Retina (tissue), 1 donor: ENCODE measurements around the gene CHP1.
A peak's percentile ranks its signal among the peaks of the same experiment; 100 is the strongest.
"Not testable (repeated sequence)": the region's sequence is repeated elsewhere in the genome, so short reads cannot be mapped to it uniquely, and the experiment has no call there.

Experiments used
- DNase-seq: peaks from one replicate; pipeline ENCODE4 v3.0.0-alpha.2; 2016

CHP1 gene

GRCh38 chr15:41258750-41259471 is 27.8 kb downstream of the CHP1 start:
- no peak for DNase-seq

- DNase-seq, result no peak
Observed at GRCh38 chr15:41259546-41260189, 28.6 kb downstream of the CHP1 start.

DNA sequence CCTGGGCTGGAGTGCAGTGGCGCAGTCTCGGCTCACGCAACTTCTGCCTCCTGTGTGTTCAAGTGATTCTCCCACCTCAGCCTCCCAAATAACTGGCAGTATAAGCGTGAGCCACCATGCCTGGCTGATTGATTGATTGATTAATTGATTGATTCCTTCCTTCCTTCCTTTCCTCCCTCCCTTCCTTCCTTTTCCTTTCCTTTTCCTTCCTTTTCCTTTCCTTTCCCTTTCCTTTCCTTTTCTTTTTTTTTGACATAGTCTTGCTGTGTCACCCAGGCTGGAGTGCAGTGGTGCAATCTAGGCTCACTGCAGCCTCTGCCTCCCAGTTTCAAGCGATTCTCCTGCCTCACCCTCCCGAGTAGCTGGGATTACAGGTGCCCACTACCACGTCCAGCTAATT is 29.9 kb downstream of the CHP1 start:
- not testable (repeated sequence) for DNase-seq

GRCh38 chr15:41262571-41262970 is 31.5 kb downstream of the CHP1 start:
- no peak for DNase-seq

GRCh38 chr15:41263891-41264351 is 32.9 kb downstream of the CHP1 start:
- DNase-seq, result no peak

DNA sequence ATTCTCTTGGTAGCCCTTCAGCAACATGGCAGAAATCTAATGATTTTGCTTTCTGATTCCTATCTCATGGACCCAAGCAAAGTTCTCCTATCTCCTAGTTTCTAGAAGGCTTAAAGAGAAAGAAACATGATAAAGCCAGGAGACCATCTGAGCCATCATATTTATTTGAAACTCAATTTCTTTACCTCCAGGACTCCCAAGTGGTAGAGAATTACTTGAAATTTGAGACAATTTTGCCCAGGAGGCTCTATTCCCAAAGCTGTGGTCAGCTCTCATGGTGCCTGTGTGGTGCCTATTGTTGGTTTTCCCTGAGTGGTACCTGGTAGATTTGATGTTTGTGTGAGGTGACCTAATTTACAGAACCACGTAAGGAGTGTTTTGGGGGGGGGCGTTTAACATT is 38.8 kb downstream of the CHP1 start:
- DNase-seq, result no peak

DNA sequence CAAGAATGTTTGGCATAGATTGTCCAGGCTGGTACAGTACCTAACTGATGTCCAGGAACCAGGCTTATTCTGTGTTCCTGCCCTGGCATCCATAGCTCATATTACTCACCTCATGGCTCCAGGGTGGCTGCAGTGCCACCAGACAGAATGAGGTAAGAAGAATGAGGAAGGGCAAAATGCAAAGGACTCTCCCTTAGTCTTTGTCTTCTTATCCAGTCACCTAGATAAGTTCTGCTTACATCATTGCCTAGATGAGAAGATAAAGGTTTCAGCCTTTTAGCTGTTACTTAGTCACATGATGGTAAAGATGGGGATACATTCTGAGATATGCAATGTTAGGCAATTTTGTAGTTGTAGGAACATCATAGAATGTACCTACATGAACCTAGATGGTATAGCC is 45.8 kb downstream of the CHP1 start:
- DNase-seq, result no peak

- DNase-seq, result no peak
Observed at GRCh38 chr15:41278319-41278718, 47.3 kb downstream of the CHP1 start.

DNA sequence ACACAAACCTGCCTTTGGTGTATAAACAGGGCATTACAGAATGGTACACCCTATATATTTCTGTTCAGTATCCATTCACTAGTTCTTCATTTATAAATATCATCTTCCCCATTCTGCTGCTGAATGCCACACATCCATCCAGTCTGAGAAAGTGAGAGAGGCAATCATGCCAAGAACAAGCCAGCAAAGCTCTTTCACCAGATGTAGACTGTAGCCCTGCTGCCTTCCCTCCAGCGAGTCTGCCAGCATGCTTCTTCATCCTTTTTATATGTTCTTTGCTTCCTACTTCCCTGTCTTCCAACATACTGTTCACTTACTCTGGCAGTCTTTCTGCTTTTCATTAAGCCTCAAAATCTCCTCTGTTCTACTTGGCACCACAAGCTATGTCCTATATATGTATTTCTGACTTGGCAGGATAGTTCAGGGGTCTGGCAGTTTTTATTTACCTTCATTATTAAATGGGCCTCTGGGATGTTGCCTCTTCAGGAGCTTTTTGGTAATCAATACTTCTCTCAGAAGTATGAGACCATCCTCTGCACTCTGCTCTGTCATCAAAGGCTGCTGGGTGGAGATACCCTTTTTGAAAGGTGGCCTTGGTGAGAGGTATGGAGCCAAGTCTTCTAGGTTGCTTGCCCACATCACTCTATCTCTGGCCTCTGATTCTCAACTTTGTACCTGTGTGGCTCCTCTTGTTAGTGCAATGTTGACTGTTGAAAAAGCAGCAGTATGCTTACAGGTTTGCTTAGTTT is 48.6 kb downstream of the CHP1 start:
- DNase-seq, result no peak

- DNase-seq, result no peak
Observed at GRCh38 chr15:41281236-41281635, 50.2 kb downstream of the CHP1 start.

DNA sequence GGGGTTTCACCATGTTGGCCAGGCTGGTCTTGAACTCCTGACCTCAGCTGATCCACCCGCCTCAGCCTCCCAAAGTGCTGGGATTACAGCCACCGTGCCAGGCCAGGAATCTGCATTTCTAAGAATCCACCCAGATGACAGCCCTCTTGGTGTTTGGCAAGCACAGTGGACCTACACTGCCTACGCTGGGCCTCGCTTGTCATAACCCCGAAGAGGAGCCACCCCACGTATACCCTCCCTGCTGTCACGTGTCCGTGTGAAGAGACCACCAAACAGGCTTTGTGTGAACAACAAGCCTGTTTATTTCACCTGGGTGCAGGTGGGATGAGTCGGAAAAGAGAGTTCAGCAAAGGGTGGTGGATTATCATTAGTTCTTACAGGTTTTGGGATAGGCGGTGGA is 51.4 kb downstream of the CHP1 start:
- DNase-seq, result not testable (repeated sequence)

- not testable (repeated sequence) for DNase-seq
Observed at GRCh38 chr15:41282980-41283652, 52.0 kb downstream of the CHP1 start.

DNA sequence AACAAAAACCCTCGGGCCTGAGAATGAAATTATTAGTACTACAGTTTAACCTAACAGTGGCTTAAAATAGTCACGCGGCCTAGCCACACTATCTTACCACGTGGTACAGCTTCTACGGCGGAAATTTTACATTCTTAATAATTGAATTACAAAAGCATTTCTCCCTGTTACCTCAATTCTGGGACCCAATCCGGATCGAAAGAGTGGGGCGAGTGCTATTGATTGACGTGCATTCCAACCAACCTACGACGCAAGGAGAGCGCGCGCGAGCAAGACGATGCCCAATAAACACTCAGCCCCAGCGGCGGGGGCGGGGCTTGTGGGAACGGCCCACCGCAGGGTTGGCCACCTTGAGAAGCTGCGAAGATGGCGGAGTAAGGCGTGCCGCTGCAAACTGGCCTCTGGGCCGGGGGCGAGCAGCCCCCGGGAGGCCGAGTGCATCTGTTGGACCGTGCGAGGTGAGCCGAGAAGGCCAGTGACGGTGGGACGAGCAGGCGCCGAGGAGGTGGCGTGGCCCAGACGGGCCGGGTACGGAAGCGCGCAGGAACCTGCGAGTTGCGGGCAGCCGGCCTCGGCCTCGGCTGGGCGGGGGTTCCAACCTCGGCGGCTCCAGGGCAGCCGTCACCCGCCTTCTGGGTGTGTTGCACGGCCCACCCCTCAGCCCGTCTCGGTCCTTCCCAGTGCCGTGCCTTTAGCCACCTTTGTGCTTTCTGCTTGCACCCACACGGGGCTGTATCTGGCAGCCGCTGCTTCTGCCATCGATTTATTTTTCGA is 52.8 kb downstream of the CHP1 start:
- DNase-seq, result peak; percentile 98

GRCh38 chr15:41284427-41285177 is 53.5 kb downstream of the CHP1 start:
- DNase-seq, result no peak

DNA sequence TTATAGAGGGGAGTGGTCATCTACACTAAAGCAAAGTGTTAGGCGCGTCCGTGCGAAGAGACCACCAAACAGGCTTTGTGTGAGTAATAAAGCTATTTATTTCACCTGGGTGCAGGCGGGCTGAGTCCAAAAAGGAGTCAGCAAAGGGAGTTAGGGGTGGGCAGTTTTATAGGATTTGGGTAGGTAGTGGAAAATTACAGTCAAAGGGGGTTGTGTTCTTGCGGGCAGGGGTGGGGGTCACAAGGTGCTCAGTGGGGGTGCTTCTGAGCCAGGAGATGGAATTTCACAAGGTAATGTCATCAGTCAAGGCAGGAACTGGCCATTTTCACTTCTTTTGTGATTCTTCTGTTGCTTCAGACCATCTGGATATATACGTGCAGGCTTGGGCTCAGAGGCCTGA is 54.2 kb downstream of the CHP1 start:
- DNase-seq, result no peak

DNA sequence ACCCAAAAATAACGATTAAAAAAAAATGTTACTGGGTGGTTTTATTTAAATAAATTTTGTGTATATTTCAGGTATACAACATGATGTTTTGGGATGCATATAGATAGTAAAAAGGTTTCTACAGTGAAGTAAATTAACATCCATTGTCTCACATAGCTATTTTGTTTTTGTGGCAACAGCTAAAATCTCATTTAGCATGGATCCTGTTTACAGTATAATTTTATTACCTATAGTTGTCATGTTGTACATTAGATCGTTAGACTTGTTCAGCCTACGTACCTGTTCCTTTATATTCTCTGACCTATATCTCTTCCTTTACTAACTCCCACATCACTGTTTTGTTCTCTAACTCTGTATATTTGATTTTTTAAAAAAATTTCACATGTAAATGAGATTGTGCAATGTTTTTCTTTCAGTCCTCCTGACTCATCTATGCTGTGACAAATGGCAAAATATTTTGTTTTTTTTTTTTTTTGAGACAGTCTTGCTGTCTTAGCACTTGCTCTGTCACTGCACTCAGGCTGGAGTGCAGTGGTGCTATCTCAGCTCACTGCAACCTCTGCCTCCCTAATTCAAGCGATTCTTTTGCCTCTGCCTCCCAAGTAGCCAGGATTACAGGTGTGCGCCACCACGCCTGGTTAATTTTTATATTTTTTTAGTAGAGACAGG is 55.7 kb downstream of the CHP1 start:
- DNase-seq, result no peak

DNA sequence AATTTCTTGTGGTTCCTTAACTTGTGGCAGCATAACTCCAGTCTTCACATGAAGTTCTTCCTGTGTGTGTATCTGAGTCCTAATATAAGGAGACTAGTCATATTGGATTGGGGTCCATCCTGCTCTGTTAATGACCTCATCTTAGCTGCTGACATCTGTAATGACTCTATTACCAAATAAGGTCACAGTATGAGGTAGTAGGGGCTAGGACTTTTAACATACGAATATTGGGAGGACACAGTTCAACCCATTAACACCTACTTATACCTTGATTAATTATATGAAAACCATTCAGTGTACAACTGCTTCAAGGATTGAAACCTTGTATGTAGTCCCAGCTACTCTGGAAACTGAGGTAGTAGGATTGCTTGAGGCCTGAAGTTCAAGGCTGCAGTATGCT is 57.4 kb downstream of the CHP1 start:
- DNase-seq, result no peak

DNA sequence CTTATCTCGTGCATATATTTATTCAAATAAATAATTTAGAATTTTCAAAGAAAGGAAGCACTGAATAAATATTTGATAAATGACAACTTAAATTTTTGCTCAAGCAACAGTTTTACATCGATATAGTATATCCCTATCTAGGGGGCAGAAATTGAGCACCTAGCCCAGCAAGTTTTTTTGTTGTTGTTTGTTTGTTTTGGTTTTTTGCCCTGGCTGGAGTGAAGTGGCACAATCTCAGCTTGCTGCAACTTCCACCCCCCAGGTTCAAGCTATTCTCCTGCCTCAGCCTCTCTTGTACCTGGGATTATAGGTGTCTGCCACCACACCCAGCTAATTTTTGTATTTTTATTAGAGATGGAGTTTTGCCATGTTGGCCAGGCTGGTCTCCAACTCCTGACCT is 58.9 kb downstream of the CHP1 start:
- no peak for DNase-seq

DNA sequence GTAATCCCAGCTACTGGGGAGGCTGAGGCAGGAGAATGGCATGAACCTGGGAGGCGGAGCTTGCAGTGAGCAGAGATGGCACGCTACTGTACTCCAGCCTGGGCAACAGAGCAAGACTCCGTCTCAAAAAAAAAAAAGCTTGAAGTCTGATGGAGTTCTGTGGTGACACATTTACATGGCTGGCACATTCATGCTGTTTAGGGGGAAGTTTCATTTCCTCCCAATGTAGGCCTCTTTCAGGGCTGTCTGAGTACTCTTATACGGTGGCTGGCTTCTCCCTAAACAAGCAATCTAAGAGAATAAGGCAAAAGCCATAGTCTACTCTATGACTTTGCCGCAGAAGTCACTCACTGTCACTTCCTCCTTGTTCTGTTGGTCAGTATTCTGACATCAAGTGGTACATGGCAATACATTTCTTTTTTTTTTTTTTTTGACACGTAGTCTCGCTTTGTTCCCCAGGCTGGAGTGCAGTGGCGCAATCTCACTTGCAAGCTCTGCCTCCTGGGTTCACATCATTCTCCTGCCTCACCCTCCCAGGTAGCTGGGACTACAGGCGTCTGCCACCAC is 60.1 kb downstream of the CHP1 start:
- DNase-seq, result no peak

DNA sequence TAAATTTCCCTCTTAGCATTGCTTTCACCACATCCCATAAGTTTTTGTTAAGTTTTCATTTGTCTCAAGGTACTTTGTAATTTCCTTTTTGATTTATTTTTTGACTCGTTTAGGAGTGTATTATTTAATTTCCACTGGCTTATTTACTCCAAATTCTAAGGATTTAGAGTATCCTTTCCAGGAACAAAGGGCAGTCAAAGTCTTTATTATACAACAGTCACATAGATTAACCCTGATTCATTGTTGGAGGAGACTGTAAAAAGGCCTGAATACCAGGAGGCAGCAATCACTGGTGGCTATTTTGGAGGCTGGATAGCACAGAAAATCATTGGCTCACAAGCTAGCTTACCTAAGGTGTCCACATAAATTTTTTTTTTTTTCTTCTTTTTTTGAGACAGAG is 61.5 kb downstream of the CHP1 start:
- DNase-seq, result no peak

GRCh38 chr15:41301139-41301538 is 70.1 kb downstream of the CHP1 start:
- DNase-seq, result not testable (repeated sequence)
